HEK293 (cell line): ENCODE measurements around the gene EGFR.

Experiments
- SALL2 ChIP-seq: fragments of 450-650 bp; formaldehyde crosslinking; IDR thresholded peaks from 2 replicates; pipeline ENCODE4 v1.5.0; 2017; ENCODE audit warnings: missing biosample characterization, mild to moderate bottlenecking, missing genetic modification characterization, borderline replicate concordance
- YY1 ChIP-seq: fragments of 450-650 bp; formaldehyde crosslinking; IDR thresholded peaks from 2 replicates; pipeline ENCODE4 v1.5.1; 2018; ENCODE audit warnings: missing biosample characterization, missing genetic modification characterization
- ZFHX2 ChIP-seq: fragments of 450-650 bp; formaldehyde crosslinking; conservative IDR thresholded peaks from 2 replicates; pipeline ENCODE4 v1.5.1; 2016; ENCODE audit warnings: missing biosample characterization, missing genetic modification characterization
- ZNF140 ChIP-seq: fragments of 450-650 bp; formaldehyde crosslinking; IDR thresholded peaks from 2 replicates; pipeline ENCODE4 v1.5.1; 2016; ENCODE audit warnings: missing biosample characterization, missing genetic modification characterization
- ZNF274 ChIP-seq, 2 experiments: fragments of 200-500 bp in 1 of 2; fragments of 450-650 bp in 1 of 2; sonication (Bioruptor generic) in 1 of 2; formaldehyde crosslinking in 1 of 2; IDR thresholded peaks; 2 replicates each; pipeline versions ENCODE4 v1.5.1 to v1.6.1; 2014 to 2016; ENCODE audit warnings: borderline replicate concordance in 1 of 2, inconsistent platforms in 1 of 2, low read length in 1 of 2, missing biosample characterization in 1 of 2, missing genetic modification characterization in 1 of 2
- ZNF555 ChIP-seq: fragments of 450-650 bp; formaldehyde crosslinking; conservative IDR thresholded peaks from 2 replicates; pipeline ENCODE4 v1.5.1; 2017; ENCODE audit warnings: missing biosample characterization, mild to moderate bottlenecking, missing genetic modification characterization, inconsistent platforms
- ZNF660 ChIP-seq: fragments of 450-650 bp; IDR thresholded peaks from 2 replicates; pipeline ENCODE4 v1.5.1; 2018; ENCODE audit warnings: missing biosample characterization, mild to moderate bottlenecking, missing genetic modification characterization
- ZNF837 ChIP-seq: fragments of 450-650 bp; formaldehyde crosslinking; IDR thresholded peaks from 2 replicates; pipeline ENCODE4 v1.5.1; 2016; ENCODE audit warnings: missing biosample characterization, missing genetic modification characterization
- TF ChIP-seq, protein P1 (sequence below): fragments of 450-650 bp; formaldehyde crosslinking; IDR thresholded peaks from 2 replicates; pipeline ENCODE4 v1.5.1; 2016; ENCODE audit warnings: missing biosample characterization, missing genetic modification characterization

- TF ChIP-seq ZNF837 (tag by site-specific recombination), result no peak
- TF ChIP-seq ZNF140 (tag by site-specific recombination), result no peak
- TF ChIP-seq YY1, result no peak
- TF ChIP-seq ZNF660 (tag by site-specific recombination), result no peak
- TF ChIP-seq, protein P1, sequence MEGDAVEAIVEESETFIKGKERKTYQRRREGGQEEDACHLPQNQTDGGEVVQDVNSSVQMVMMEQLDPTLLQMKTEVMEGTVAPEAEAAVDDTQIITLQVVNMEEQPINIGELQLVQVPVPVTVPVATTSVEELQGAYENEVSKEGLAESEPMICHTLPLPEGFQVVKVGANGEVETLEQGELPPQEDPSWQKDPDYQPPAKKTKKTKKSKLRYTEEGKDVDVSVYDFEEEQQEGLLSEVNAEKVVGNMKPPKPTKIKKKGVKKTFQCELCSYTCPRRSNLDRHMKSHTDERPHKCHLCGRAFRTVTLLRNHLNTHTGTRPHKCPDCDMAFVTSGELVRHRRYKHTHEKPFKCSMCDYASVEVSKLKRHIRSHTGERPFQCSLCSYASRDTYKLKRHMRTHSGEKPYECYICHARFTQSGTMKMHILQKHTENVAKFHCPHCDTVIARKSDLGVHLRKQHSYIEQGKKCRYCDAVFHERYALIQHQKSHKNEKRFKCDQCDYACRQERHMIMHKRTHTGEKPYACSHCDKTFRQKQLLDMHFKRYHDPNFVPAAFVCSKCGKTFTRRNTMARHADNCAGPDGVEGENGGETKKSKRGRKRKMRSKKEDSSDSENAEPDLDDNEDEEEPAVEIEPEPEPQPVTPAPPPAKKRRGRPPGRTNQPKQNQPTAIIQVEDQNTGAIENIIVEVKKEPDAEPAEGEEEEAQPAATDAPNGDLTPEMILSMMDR (tag by site-specific recombination), result no peak
- no peak for TF ChIP-seq ZNF274 (IDR thresholded peaks at IDR 0.05; ENCODE audit: low read length)
- TF ChIP-seq ZNF274 (tag by site-specific recombination; IDR thresholded peaks at IDR 0.05; ENCODE audit: borderline replicate concordance), result no peak
- no peak for TF ChIP-seq SALL2 (tag by site-specific recombination)
- TF ChIP-seq ZFHX2, result no peak
- TF ChIP-seq ZNF555 (tag by site-specific recombination), result no peak
These were observed 145.7 kb downstream of the EGFR start for GRCh38 chr7:55164527-55164926.
